GM12801 (cell line): ENCODE measurements around the gene RAB3IL1.

Experiments
- TF ChIP-seq, protein P1 (sequence below): IDR thresholded peaks from one replicate; pipeline ENCODE4 v1.5.1; 2011; ENCODE audit warnings: control low read depth; ENCODE audit not compliant: insufficient read length; ENCODE audit errors: extremely low read depth

Gene RAB3IL1

GRCh38 chr11:61861634-61862033, 55.7 kb downstream of the RAB3IL1 start:
- TF ChIP-seq, protein P1, sequence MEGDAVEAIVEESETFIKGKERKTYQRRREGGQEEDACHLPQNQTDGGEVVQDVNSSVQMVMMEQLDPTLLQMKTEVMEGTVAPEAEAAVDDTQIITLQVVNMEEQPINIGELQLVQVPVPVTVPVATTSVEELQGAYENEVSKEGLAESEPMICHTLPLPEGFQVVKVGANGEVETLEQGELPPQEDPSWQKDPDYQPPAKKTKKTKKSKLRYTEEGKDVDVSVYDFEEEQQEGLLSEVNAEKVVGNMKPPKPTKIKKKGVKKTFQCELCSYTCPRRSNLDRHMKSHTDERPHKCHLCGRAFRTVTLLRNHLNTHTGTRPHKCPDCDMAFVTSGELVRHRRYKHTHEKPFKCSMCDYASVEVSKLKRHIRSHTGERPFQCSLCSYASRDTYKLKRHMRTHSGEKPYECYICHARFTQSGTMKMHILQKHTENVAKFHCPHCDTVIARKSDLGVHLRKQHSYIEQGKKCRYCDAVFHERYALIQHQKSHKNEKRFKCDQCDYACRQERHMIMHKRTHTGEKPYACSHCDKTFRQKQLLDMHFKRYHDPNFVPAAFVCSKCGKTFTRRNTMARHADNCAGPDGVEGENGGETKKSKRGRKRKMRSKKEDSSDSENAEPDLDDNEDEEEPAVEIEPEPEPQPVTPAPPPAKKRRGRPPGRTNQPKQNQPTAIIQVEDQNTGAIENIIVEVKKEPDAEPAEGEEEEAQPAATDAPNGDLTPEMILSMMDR = no peak

GRCh38 chr11:61860054-61860903, 57.1 kb downstream of the RAB3IL1 start:
- TF ChIP-seq, protein P1 = no peak

GRCh38 chr11:61855939-61856680, 61.3 kb downstream of the RAB3IL1 start:
- TF ChIP-seq, protein P1 = no peak

DNA sequence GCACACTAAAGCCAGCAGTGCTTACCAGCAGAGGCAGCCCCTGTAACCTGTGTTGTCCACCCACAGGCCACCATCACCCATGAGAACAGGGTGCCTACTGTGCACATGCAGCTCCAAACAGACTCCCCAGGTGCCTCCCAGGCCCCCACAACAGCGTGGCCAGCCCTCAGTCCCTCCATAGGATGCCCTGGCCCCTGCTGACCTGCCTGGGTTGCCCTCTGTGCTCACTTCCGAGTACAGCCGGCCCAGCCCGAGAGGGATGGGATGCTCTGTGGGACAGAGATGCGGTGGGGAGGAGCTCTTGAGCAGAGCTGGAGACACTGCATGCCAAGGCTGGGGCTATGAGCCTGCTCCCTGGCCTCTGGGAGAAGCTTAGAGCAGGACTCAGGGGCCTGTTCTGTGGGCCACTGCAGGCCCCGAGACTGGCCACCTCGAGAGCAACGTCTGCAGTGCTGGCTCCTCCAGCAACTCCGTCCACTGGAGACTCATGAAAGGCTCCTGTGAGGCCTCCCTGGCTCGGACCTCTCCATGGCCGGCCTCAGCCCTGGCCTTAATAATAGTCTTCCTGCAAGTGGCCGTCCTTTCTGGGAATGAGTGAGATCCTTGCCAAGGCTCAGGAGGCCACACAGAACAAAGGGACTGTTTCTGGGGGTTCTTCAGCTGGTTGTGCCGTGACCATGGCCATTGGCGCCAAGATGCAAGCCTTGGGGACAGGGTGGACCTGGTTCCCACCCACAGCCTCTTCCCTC, 62.2 kb downstream of the RAB3IL1 start:
- TF ChIP-seq, protein P1 = no peak

- TF ChIP-seq, protein P1 = no peak
Measured at GRCh38 chr11:61854206-61854895, 63.0 kb downstream of the RAB3IL1 start.

DNA sequence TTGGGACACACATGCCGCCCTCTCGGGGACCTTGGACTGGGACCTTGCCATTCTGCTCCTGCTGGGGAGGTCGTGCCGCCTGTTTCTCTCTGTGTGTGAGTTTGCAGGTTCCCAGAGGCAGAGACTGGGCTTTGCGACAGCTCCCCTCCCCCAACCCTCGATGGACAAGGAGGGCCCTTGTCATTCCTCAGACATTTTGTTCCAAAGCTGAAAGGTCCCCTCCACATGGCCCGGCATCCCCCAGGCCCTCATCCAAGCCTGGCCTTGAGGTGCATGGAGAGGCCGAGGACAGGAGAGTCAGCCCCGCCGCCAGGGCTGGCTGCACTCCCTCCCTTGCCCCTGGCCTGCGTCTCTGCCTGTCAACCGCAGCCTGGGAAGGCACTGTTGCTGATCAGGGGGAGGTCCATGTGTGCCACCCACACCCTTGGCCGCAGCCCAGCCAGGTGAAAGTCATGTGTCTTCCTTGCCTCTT, 63.6 kb downstream of the RAB3IL1 start:
- TF ChIP-seq, protein P1 = no peak

GRCh38 chr11:61851900-61852295, 65.5 kb downstream of the RAB3IL1 start:
- TF ChIP-seq, protein P1 = no peak
